Left cardiac atrium (tissue), 4 donors: ENCODE measurements around the gene TRIM2. TPM values are rescaled to one million over a fixed set of nuclear protein-coding genes. Genes with fewer than 3 reads are reported as not detected.

Source experiments
- ATAC-seq, 2 donors: fragments of 200-7000 bp; cut with Tn5 transposase; one replicate each; pipeline ENCODE4 v1.9.1; 2020; ENCODE audit warnings: mild to moderate bottlenecking in 2 of 2, moderate library complexity in 2 of 2
- DNase-seq: peaks from one replicate; pipeline ENCODE4 v3.0.0-alpha.2; 2020
- intact Hi-C, 2 donors: fragments of 100-400 bp; cut with DNase I; formaldehyde crosslinking; loops; one replicate each; pipeline versions ENCODE4 v1.14.1 to v1.15.1; 2022 to 2023
- total RNA-seq, 2 donors: library from RNA; stranded (reverse); fragmentation: NEBNext Ultra II Directional; extraction: Animal tissue kit (Norgen Biotek cat#: 25700); gene quantifications; one replicate each; pipeline ENCODE4 v1.2.1, GENCODE V29; 2021
- donor health status: DM: no; HTN: yes; CAD: no.
- donor health status: DM: no; HTN: yes; CAD: no; lungs with severe emphysema.
- donor health status: DM: yes; HTN: yes; CAD: no.
- donor health status: Dilated cardiomyopathy.

TRIM2 gene
- total RNA-seq, 2 donors from 2014 or later = 19.8 to 22.6 TPM

DNA sequence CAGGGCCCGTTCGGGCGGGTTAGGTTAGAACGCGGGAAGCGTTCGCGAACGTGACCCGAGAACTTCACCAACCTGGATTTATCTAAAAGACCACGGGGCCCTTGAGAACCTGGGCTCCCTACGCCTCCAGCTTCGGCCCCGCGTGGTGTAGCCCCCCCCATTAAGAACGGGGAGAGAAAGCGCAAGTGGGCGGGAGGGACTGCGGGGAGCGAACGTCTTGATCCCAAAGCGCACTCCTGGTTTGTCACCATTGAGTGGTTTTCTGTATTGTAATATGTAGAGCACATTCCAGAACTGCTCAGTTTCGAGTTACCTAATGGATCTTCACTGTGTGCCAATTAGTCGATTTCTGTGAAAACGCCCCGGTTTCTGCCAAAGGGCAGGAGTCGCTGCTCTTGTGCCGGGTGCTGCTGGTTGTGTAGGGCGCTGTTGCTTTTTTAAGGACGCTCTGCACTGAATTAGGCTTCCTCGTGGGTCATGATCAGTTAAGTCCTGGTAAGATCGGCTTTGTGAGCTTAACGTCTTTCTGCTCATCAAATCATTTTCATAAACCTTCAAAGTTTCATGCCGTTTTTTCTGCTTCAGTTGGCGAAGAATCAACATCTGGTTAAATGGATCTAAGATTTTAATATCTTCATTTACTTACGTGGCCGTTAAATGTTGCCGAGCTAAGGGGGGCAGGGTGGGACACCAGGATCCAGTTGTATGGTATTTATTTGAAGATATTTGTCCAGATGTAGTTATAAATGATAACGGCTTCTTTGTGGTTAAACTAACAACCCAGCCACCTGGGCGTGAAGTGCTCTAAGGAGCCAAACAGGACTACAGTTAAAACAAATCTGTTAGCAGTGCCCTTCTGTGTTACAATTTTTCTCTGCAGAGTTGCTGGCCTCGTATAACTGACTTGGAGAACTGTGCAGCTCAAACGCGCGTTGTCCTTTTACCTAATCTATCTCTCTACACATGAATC lies 141.1 kb downstream of the TRIM2 start:
- intact Hi-C loops = loop anchor here (2.0 to 10.0 kb wide), 3 partner anchors 120 to 402 kb away; partner anchors contain the start of gene TMEM131L (in 2 of the 2)
- DNase-seq (peak; percentile 34), ATAC-seq (peak; percentile 56 to 65)

DNA sequence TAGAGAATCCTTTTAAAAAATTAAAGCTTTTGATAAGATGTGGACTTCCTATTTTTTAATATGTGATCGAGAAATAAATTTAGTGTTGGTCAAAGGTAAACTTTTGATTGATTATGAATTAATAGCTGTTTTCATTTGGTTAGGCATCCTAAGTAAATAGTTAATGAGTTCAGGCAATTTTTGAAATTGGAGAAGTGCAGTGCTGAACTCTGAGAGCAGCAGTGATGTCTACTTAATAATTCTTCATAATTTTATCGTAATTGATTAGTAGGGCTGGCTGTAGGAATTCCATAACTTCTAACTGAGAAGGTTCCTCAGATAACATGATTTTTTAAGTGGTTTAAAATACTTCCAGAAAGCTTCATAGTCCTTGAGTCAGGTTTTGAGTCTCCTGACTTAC lies 141.8 kb downstream of the TRIM2 start:
- ATAC-seq = no peak
- intact Hi-C loops = loop anchor here (5.0 to 10.0 kb wide), 2 partner anchors 119 to 401 kb away; partner anchors contain the start of gene TMEM131L (in 2 of the 2)
- no peak for DNase-seq

DNA sequence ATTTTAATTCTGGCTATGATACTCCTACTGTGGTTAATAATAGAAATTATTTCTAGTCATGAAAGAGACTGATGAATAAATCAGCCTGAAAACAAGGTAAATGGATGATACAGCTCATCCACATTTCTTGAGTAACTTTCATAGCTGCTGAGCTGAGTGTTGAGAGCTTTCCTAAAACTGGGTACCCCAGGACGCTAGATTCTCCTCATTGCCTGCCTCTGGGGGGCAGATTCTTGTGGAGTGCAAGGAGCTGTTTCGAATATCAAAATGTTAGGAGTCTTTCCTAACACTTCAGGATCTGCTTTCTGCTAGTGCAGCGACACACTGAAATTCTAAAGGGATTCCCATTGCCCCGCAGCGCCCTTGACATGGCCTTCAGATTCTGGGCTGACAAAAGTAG lies 142.3 kb downstream of the TRIM2 start:
- no peak for ATAC-seq
- intact Hi-C loops = loop anchor here (5.0 to 10.0 kb wide), 2 partner anchors 118 to 401 kb away; partner anchors contain the start of gene TMEM131L (in 2 of the 2)
- DNase-seq = no peak

DNA sequence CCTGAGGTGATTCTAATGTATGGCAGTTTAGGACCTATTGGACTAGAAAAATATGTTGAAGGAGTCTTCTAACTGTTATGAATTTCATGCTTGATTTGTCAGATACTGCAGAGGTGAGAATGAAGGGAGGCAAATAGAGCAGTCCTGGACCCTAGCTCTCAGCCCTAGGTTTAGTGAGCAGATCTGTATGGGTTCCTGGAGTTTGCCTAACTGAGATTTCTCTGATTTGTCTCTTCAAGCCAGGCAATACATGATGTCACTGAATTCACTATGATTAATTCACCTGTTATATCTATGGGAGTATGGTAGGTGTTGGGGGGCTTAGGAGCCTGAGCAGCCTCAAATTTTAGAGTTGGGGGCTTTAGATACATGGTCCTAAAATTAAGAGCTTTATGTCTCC lies 142.9 kb downstream of the TRIM2 start:
- ATAC-seq (no peak), DNase-seq (no peak)
- intact Hi-C loops = loop anchor here (5.0 to 10.0 kb wide), 2 partner anchors 118 to 400 kb away; partner anchors contain the start of gene TMEM131L (in 2 of the 2)

DNA sequence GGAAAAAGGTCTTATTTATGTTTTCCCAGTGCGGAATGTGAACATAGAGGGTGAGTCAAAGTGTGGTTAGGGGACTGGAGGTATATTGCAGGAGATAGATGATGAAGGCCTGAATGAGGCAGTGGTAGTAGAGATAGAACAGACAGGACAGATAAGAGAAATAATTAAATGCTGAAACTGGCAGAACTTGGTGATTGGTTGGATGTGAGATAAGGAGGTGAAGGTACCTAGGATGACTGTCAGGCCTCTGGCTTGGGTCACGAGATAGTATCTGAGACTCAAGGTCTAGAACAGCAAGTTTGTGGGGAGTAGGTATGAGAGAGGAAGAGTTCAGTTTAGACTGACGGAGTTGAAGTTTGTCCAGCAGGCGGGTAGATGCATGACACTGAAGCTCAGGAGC lies 143.8 kb downstream of the TRIM2 start:
- DNase-seq (no peak), ATAC-seq (no peak)
- intact Hi-C loops = loop anchor here (5.0 to 10.0 kb wide), 2 partner anchors 117 to 399 kb away; partner anchors contain the start of gene TMEM131L (in 2 of the 2)

DNA sequence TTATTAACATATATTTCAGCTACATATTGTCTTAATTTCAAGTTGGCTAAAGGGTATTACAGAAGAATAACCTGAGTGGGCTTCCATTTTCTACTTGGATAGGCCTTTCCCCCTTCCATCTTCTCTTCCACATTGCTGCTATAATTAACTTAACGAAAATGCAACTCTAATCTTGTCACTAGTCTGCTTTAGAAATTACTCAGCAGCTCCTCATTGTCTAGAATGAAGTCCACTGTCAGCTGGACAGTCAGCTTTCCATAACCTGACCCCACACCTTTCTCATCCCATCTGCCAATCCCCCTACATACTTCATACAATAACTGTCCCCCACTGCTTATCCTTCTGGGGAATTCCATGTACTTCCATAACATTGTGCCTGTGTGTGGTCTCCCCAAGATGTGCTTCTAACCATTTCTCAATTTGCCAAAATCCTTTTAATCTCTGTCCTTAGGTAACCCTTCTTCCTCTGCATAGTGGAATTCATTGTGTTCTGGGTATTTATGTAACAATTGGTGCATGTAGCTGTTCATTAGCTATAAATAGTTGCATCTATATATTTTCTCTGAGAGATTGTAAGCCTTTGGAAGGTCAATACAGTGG lies 145.1 kb downstream of the TRIM2 start:
- ATAC-seq = no peak
- intact Hi-C loops = loop anchor here (5.0 to 10.0 kb wide), 2 partner anchors 115 to 398 kb away; partner anchors contain the start of gene TMEM131L (in 2 of the 2)
- DNase-seq = no peak

DNA sequence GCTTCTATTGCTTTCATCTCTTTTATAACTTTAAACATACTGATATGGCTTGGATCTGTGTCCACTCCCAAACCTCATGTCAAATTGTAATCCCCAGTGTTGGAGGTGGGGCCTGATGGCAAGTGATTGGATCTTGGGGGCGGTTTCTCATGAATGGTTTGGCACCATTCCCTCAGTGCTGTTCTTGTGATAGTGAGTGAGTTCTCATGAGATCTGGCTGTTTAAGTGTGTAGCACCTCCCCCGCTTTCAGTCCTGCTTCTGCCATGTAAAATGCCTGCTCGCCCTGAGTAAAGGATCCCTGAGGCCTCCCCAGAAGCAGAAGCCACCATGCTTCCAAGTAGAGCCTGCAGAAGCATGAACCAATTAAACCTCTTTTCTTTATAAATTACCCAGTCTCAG lies 157.9 kb downstream of the TRIM2 start:
- ATAC-seq = no peak
- intact Hi-C loops = no loop called here
- peak; percentile 17 for DNase-seq

DNA sequence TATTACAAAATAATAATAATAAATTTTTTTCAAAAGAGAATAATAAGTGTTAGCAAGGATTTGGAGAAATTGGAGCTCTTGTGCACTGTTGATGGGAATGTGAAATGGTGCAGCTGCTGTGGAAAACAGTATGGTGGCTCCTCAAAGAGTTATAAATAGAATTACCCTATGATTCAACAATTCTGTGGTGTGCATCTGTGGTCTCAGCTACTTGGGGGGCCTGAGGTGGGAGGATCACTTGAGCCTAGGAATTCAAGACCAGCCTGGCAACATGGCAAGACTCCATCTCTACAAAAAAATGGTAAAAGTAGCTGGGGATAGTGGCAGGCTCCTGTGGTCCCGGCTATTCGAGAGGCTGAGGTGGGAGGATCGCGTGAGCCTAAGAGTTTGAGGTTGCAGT lies 159.8 kb downstream of the TRIM2 start:
- ATAC-seq = no peak

DNA sequence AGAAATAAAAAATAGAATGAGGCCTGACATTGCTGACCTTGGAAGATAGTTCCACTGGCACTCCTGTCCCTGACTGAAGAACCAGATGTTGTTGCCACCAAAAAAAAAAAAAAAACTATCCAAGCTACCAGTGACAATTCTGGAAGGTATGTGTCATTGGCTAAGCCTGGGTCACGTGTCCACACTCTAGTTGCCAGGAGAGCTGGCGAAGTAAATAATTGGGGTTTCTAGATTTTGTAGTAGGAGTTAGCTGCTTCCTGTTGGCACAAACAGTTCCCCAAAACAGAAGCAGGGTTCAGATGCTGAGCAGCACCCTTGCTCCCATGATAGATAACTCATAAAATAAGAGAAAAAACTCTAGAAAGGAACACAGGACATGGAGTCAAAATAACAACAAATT lies 160.8 kb downstream of the TRIM2 start:
- DNase-seq (no peak), ATAC-seq (no peak)
- intact Hi-C loops = no loop called here

More for the DNA sequence above, 159.8 kb downstream of the TRIM2 start:
- DNase-seq = no peak
- intact Hi-C loops = no loop called here

DNA sequence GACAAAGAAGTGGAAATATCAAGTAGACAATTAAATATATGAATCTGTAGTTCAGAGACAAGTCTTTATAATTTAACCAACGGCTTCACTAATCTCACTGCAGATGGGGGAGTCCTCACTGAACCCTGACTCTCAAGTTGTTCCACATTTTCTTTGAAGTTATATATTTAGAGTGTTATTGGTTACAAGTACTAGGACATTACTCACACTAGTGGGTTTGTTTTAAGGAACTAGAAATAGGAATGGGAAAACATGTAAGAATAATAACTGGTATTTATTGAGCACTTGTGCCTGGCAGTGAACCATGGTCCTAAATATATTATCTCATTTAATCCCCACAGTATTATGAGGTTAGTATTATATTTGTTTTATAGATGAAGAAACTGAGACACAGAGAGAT lies 162.2 kb downstream of the TRIM2 start:
- ATAC-seq = no peak
- intact Hi-C loops = no loop called here
- no peak for DNase-seq

DNA sequence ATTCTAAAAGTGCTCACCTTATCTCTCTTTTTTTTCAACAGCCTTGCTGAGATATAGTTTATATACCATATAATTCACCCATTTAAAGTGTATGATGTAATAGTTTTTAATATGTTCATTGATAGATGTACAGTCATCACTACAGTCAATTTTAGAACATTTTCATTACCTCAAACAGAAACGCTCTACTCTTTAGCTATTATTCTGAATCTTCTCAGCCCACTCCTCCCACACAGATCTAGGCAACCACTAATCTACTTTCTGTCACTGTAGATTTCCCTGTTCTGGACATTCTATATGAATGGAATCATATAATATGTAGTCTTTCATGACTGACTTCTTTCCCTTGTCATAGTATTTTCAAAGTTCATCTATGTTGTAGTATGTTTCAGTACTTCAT lies 162.8 kb downstream of the TRIM2 start:
- no peak for ATAC-seq
- intact Hi-C loops = no loop called here
- DNase-seq = no peak

DNA sequence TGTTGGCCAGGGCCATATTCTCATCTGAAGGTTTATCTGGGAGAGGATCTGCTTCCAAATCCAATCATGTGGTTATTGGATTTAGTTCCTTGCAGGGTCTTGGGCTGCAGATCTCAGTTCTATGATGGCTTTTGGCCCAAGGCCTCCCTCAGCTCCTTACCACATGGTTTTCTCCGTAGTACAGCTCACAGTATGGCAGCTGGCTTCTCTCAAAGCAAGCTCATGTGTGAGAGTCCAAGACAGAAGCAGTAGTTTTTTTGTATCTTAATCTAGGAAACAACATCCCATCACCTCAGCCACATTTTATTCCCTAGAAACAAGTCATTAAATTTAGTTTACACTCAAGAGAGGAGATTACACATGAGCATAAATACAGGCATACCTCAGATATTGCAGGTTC lies 164.8 kb downstream of the TRIM2 start:
- DNase-seq (no peak), ATAC-seq (no peak)
- intact Hi-C loops = no loop called here

DNA sequence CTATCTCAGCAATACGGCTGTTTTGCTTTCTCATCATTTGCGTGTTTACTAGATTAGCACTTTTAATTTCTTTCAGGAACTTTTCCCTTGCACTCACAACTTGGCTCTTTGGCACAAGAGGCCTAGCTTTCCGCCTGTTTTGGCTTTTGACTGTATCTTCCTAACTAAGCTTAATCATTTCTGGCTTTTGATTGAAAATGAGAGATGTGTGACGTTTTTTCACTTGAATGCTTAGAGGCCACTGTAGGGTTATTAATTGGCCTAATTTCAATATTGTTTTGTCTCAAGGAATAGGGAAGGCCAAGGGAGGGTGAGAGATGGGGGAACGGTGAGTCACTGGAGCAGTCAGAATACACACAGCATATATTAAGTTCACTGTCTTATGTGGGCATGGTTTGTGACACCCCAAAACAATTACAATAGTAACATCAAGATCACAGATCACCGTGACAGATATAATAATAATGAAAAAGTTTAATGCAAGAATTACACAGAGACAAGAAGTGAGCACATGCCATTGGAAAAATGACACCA lies 167.5 kb downstream of the TRIM2 start:
- ATAC-seq (no peak), DNase-seq (no peak)
- intact Hi-C loops = no loop called here

DNA sequence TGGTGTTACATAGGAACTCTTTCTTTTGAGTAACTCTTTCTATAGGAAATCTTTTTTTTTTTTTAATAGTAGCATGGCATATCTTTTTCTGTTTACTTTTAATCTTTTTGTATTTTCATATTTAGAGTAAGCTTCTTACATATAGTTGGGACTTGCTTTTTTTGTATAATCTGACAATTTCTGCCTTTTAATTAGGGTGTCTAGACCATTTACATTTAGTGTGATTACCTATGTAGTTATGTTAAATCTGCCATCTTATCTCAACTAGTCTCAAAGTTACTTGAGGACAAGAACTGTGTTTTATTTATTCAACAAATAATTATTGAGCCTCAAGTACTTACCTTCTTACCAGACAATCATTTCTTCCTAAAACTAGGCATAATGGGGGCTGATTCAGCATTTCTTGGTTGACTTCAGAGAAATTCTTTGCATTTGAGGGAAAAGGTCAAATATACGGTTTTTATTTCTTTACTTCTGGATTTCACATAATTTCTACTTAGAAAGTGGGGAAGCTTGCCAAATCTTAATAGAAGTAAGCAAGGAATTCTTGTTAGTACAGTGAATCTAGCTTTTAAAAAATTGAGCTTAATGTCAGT lies 168.8 kb downstream of the TRIM2 start:
- ATAC-seq = no peak
- no peak for DNase-seq
- intact Hi-C loops = no loop called here

DNA sequence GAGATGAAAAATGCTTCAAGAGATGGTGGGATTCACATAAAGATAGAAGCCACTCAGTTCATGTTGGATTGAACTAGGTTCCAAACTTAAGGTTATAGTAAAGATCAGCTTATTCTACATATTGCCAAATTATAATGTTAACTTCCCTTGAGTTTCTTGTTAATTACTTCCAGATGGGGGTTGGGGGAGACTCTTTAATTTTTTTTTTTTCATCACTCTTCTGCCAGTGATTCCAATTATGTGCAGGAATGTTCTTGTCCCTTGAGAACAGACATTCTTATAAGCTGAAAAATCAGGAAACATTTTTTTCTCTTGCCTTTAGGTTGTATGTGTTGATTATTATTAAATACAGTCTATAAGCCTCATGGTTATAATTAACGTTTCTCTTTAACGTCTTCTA lies 170.2 kb downstream of the TRIM2 start:
- DNase-seq = no peak
- intact Hi-C loops = no loop called here
- no peak for ATAC-seq

DNA sequence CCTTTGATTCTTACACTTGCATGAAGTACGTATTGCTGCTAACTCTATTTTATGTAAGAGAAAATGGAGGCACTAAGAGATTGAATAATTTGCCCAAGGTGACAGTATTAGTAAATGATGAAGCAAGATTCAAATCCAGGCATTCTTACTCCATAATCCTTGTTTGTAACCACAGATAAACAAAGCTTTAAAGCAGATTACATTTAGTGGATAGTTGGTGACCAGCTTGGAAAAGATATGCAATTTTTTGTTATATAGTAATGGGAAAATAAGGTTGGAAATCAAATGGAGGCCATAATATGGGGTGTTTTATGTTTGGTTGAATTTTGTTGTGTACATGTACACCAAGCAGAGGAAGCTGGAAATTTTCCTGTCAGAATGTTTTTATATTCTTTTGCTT lies 171.1 kb downstream of the TRIM2 start:
- no peak for DNase-seq
- no peak for ATAC-seq
- intact Hi-C loops = no loop called here

DNA sequence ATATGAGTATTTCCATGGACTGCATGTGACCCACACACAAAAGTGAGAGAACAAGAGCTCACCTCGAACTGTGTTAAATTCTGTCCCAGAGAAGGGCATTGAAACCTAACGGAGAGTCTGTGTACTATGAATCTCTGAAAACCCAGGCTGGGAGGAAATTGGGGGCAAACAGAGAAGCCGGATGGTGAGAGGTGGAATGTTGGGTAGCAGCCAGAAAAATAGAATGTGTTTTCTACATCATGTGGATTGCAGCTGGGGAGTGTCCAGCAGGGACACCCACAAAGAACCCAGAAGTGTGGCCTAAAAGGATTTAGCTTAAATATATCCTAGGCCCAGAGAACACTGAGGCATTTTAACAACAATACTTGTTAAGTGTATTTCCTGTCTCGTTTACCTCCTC lies 178.9 kb downstream of the TRIM2 start:
- intact Hi-C loops = no loop called here
- ATAC-seq = no peak
- no peak for DNase-seq

DNA sequence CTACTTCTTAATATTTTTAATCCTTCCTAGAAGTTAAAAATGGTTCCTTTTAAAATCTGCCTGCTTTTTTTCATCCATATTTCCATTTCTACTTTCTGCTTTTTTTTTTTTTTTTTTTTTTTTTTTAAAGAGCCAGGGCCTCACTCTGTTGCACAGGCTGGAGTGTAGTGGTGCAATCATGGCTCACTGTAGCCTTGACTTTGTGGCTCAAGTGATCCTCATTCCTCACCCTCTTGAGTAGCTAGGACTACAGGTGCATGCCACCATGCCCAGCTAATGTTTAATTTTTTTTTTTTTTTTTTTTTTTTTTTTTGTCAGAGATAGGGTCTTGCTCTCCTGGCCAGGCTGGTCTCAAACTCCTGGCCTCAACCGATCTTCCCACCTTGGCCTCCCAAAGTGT lies 179.9 kb downstream of the TRIM2 start:
- intact Hi-C loops = no loop called here
- no peak for DNase-seq
- ATAC-seq = no peak

DNA sequence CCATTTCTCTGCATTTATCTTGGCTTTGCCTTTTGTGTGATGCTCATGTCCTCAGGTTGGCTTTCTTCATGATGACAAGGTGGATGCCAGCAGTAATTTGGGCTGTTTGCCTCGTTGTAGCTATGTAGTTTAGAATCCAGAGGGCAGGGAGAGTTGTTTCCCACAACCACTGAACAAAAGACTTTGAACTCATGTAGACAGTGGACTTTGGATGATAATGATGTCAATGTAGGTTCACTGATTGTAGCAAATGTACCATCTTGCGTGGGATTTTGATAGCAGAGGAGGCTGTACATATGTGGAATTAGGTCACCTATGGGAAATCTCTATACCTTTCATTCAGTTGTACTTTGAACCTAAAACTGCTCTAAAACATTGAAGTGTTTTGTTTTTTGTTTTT lies 181.5 kb downstream of the TRIM2 start:
- DNase-seq = no peak
- ATAC-seq = no peak
- intact Hi-C loops = no loop called here

DNA sequence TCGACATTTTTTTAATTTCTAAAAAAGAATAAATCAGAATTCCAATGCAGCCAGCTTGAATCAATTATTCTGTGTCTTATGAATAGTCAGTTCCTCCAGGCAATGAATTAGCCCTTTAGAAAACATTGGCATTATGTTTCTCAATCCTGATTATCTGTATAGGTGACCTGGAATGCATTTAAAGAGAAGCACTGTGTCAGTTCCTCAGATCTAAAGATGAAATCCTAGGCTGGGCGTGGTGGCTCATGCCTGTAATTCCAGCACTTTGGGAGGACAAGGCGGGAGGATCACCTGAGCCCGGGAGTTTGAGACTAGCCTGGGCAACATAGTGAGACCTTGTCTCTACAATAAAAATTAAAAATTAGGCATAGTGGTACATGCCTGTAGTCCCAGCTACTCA lies 183.7 kb downstream of the TRIM2 start:
- no peak for DNase-seq
- intact Hi-C loops = no loop called here
- ATAC-seq = no peak
